ENCODE results near the gene CUX1.

DNA sequence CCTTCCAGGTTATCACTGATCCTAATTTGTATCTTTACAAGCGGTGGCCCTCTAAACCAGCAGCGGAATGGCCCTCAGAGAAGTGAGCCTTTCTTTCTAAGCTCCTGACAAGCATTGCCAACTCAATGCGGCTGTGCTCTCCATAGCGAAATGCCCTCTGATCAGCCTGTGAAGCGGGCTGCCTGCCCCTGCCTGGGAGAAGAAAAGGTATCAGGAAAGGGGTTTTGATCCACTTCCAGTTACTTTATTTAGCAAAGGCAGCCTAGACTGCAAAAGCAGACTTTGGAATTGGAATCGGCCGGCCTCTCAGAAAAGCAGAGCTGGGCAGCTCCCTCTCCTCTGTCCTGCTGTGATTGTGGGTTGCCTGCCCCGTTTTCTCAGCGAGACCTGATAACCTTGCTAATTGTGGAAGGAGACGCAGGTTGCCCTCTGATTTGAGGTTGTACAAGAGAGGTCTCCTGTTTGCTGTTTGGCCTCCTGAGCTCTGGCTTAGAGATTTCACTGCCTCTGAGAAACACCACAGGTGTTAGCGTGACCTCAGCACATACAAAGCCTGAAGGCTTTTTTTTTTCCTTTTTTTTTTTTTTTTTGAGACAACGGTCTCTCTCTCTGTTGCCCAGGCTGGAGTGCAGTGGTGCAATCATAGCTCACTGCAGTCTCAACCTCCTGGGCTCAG lies 415.3 kb downstream of the CUX1 start:
- no peak for TF ChIP-seq EZH2 (IDR thresholded peaks at IDR 0.05; ENCODE audit: borderline replicate concordance, insufficient read depth, low read depth, low read length, poor library complexity, severe bottlenecking)
- TF ChIP-seq, protein P1, sequence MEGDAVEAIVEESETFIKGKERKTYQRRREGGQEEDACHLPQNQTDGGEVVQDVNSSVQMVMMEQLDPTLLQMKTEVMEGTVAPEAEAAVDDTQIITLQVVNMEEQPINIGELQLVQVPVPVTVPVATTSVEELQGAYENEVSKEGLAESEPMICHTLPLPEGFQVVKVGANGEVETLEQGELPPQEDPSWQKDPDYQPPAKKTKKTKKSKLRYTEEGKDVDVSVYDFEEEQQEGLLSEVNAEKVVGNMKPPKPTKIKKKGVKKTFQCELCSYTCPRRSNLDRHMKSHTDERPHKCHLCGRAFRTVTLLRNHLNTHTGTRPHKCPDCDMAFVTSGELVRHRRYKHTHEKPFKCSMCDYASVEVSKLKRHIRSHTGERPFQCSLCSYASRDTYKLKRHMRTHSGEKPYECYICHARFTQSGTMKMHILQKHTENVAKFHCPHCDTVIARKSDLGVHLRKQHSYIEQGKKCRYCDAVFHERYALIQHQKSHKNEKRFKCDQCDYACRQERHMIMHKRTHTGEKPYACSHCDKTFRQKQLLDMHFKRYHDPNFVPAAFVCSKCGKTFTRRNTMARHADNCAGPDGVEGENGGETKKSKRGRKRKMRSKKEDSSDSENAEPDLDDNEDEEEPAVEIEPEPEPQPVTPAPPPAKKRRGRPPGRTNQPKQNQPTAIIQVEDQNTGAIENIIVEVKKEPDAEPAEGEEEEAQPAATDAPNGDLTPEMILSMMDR (IDR thresholded peaks at IDR 0.05), result no peak
